Activated naive CD4-positive, alpha-beta T cell treated with anti-CD3 and anti-CD28 coated beads, Interleukin-2, amount 50 U/mL, for 24 hours (primary cell): ENCODE results near the gene ZNF385D.

ENCODE experiments used
- H3K27ac Mint-ChIP-seq: one replicate; pipeline ENCODE4 v1.8.0; 2021; ENCODE audit warnings: mild to moderate bottlenecking, mixed read lengths
- H3K27me3 Mint-ChIP-seq: one replicate; pipeline ENCODE4 v1.8.0; 2021; ENCODE audit warnings: mixed read lengths
- H3K36me3 Mint-ChIP-seq: one replicate; pipeline ENCODE4 v1.8.0; 2021; ENCODE audit warnings: mixed read lengths
- H3K4me1 Mint-ChIP-seq: one replicate; pipeline ENCODE4 v1.8.0; 2021; ENCODE audit warnings: mixed read lengths
- H3K4me3 Mint-ChIP-seq: one replicate; pipeline ENCODE4 v1.8.0; 2021; ENCODE audit warnings: mild to moderate bottlenecking, mixed read lengths
- H3K9me3 Mint-ChIP-seq: one replicate; pipeline ENCODE4 v1.8.0; 2021; ENCODE audit warnings: mixed read lengths

ZNF385D gene

DNA sequence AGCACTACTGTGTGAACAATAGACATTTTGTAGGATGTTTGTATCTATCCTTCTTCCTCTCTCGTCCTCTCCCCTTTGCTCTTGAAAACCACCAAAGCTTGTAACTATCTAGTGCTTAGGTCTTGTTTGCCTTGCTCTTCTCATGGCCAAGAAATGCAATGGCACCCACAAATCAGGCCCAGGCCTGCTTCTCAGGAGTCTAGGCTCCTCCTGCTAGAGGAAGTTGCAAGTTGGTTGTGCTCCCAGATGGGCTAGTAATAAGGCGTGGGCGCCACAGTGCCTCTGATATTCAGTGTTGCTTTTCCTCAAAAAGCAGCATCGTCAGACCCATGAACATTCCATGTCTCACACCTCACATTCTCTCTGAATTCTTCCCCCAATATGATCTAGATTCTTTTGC is 28.7 kb downstream of the ZNF385D start:
- Mint-ChIP-seq H3K4me1 (no peaks in the 10 kb centered on the region), H3K9me3 (peaks cover 6% of the 10 kb centered on the region), H3K36me3 (no peaks in the 10 kb centered on the region), H3K27me3 (no peaks in the 10 kb centered on the region), H3K4me3 (no peak overlapping the region), H3K27ac (no peak overlapping the region)

DNA sequence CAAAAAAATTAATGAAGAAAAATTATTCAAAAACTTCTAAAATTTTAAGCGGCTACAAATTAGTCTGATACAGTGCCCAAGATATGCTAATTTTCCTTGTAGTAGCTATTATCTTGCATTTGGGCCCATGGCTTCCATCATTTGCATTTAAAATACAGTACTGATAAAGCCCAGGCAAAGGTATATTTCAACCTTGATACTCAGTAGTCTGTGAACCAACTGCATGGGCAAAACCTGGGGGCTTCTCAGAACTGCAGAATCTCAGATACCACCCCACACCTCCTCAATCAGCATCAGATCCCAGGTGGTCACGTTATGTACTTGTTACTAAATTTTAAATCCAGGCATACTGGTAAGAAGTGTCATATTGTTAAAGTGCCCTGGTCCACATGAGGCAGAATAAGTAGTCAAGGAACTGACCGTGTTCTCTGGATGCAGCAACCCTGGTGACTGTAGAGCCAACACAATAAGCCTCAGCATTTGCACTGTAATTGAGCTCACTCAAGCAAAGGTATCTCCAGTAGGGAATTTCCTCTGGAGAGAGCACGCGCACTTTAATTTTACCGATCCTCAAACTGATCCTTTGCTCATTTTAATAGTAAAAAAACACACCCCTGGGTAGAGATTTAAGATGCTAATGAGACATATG is 31.9 kb downstream of the ZNF385D start:
- H3K27ac Mint-ChIP-seq = no peak overlapping the region
- H3K9me3 Mint-ChIP-seq = no peaks in the 10 kb centered on the region
- no peaks in the 10 kb centered on the region for H3K27me3 Mint-ChIP-seq
- H3K4me3 Mint-ChIP-seq = no peak overlapping the region
- no peaks in the 10 kb centered on the region for H3K36me3 Mint-ChIP-seq
- H3K4me1 Mint-ChIP-seq = no peaks in the 10 kb centered on the region

DNA sequence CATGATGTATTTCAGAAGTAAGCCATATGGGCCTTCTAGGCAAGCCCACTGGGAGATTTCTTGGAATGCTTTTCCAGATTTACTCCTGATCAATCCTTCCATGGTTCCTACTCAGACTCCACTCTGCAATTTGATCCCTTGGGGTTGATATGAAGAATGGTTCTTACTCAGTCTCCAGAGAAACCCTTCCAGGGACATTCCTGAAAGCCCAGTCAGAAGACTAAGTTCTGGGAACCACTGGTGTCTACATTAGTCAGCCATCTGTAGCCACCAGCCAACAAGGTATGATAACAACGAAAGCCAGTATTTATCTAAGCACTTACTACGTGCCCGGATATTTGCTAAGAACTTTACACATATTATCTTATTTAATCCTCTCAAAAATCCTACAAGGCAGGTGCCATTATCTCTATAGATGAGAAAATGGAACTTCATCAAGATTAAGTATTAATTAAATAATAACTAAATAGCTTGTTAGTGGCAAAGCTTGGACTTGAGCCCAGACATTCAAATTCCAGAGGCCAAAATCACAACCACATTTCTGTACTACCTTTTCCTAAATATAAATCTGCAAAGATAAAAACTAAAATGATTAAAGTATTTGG is 32.7 kb downstream of the ZNF385D start:
- Mint-ChIP-seq H3K4me1 (no peaks in the 10 kb centered on the region), H3K36me3 (no peaks in the 10 kb centered on the region), H3K27me3 (no peaks in the 10 kb centered on the region), H3K9me3 (no peaks in the 10 kb centered on the region), H3K27ac (no peak overlapping the region), H3K4me3 (no peak overlapping the region)

DNA sequence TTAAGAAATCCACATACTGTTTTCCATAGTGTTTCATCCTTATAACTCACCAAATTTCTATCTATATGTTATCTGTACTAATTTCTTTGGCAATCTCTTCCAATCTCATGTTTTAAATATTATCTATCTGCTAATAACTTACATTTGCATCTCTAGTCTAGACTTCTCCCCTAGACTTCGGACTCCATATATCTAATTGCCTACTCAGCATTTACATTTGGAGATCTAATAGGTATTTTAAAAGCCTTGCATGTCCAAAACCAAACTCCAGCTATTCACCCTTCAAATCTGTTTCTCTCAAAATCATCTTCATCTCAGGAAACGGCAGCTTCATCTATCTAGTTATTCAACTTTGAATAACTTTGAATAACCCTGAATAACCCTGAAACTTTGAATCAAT is 35.3 kb downstream of the ZNF385D start:
- Mint-ChIP-seq H3K27me3 (no peaks in the 10 kb centered on the region), H3K4me1 (no peaks in the 10 kb centered on the region), H3K36me3 (no peaks in the 10 kb centered on the region), H3K4me3 (no peak overlapping the region), H3K27ac (no peak overlapping the region), H3K9me3 (no peaks in the 10 kb centered on the region)

DNA sequence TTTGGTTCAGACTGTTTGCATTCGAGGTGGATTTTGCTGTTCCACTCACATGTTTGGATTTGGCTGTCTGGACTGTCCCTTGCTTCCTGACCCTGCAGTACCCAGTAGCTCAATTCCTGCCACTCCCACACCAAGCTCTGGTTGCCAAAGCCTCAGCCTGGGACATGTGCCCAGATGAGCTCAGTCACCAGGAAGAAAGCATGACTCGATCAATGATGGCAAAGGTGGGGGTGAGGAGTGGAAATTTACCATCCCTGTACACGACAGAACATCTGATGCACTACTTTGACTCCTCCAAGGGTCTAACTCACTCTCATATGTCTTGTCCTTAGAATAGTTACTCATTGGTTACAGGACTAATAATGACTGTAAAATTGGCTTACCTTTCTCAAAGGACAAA is 45.2 kb downstream of the ZNF385D start:
- H3K4me1 Mint-ChIP-seq = no peaks in the 10 kb centered on the region
- peaks cover 6% of the 10 kb centered on the region for H3K9me3 Mint-ChIP-seq
- no peaks in the 10 kb centered on the region for H3K27me3 Mint-ChIP-seq
- H3K27ac Mint-ChIP-seq = no peak overlapping the region
- no peaks in the 10 kb centered on the region for H3K36me3 Mint-ChIP-seq
- H3K4me3 Mint-ChIP-seq = no peak overlapping the region

DNA sequence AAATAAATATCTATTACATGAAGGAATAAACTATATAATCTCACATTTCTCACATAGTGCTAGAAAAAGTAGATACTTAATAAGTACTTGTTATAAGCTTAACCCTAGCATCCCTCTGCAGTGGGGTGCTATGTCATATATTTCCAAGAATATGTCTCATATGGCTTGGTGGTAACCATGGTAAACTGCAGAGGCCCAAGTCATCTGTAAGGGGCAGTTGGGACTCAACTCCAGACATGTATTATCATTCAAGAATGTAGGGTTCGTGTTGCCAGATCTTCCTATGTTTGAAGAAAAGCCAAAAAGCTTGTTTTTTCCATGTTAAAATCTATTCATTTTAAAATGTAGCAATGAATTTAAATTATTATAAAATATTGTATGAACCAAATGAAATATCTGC is 46.2 kb downstream of the ZNF385D start:
- H3K36me3 Mint-ChIP-seq = no peaks in the 10 kb centered on the region
- no peak overlapping the region for H3K27ac Mint-ChIP-seq
- H3K9me3 Mint-ChIP-seq = peaks cover 6% of the 10 kb centered on the region
- H3K4me3 Mint-ChIP-seq = no peak overlapping the region
- no peaks in the 10 kb centered on the region for H3K4me1 Mint-ChIP-seq
- no peaks in the 10 kb centered on the region for H3K27me3 Mint-ChIP-seq

DNA sequence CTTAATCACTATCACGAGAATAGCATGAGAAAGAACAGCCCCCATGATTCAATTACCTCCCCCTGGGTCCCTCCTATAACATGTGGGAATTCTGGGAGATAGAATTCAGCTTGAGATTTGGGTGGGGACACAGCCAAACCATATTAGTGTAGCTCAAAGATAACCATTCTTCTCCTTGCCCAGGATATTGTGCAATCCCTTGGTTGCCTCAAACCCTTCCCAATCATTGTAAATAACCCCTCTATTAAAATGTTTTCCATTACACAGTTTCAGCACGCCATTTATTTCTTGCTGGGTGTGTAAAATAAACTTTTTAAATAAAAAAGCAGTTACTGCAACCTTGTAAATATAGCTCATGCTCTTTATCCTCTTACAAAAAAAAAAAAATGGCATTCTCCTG is 47.7 kb downstream of the ZNF385D start:
- no peaks in the 10 kb centered on the region for H3K36me3 Mint-ChIP-seq

DNA sequence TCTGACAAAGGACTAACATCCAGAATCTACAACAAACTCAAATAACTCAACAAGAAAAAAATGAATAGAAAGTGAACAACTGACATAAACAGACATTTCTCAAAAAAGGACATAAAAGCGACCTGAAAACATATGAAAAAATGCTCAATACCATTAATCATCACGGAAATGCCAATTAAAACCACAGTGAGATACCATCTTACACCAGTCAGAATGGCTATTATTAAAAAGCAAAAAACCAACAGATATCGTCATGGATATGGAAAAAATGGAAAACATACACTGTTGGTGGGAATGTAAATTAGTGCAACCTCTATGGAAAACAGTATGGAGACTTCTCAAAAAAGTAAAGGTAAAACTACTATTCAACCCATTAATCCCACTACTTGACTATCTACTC is 53.3 kb downstream of the ZNF385D start:
- Mint-ChIP-seq H3K27ac (no peak overlapping the region), H3K36me3 (no peaks in the 10 kb centered on the region), H3K4me3 (no peak overlapping the region), H3K4me1 (no peaks in the 10 kb centered on the region), H3K9me3 (peaks cover 2% of the 10 kb centered on the region), H3K27me3 (no peaks in the 10 kb centered on the region)

More for the DNA sequence above, 47.7 kb downstream of the ZNF385D start:
- Mint-ChIP-seq H3K27me3 (no peaks in the 10 kb centered on the region), H3K27ac (no peak overlapping the region), H3K4me1 (no peaks in the 10 kb centered on the region), H3K4me3 (no peak overlapping the region), H3K9me3 (peaks cover 6% of the 10 kb centered on the region)

DNA sequence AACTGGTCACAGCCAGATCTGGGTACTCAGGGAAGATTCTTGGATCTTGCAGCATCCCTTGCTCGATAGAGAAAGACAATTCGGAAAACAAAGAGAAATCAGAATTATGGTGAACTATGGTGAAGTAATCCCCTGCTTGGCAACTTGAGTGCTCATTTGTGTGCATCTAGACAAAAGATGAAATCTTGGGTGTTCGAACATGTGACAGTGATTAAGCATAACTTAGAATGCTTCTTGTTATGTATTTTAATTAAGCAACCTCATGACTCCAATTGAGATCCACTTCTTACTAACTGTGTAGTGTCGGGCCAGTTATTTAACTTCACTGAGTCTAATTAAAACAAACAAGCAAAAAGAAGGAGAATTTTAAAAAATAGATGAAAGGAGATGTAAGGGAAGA is 56.5 kb downstream of the ZNF385D start:
- H3K36me3 Mint-ChIP-seq = no peaks in the 10 kb centered on the region
- no peaks in the 10 kb centered on the region for H3K9me3 Mint-ChIP-seq
- H3K4me3 Mint-ChIP-seq = no peak overlapping the region
- no peaks in the 10 kb centered on the region for H3K27me3 Mint-ChIP-seq
- no peaks in the 10 kb centered on the region for H3K4me1 Mint-ChIP-seq
- H3K27ac Mint-ChIP-seq = no peak overlapping the region

DNA sequence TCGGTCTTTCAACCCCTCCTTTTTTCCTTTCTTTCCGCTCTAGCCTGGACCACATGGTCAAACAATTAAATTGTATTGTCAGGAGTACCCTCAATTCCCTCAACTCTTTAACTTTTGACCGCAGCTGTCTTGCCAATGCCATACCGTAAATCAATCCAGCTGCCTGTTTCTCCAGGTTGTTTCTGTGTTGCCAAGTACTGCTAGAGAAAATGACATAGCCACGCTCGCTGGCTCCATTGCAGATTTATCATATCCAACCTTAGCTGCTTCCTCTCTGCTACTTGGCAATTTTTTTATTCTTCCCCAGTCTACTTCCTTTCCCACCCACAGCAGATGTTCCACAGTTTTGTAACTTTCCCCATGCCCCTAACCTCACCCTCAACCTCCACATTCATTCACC is 60.0 kb downstream of the ZNF385D start:
- H3K27ac Mint-ChIP-seq = no peak overlapping the region
- no peak overlapping the region for H3K4me3 Mint-ChIP-seq
- no peaks in the 10 kb centered on the region for H3K9me3 Mint-ChIP-seq
- no peaks in the 10 kb centered on the region for H3K27me3 Mint-ChIP-seq
- no peaks in the 10 kb centered on the region for H3K4me1 Mint-ChIP-seq
- H3K36me3 Mint-ChIP-seq = no peaks in the 10 kb centered on the region

DNA sequence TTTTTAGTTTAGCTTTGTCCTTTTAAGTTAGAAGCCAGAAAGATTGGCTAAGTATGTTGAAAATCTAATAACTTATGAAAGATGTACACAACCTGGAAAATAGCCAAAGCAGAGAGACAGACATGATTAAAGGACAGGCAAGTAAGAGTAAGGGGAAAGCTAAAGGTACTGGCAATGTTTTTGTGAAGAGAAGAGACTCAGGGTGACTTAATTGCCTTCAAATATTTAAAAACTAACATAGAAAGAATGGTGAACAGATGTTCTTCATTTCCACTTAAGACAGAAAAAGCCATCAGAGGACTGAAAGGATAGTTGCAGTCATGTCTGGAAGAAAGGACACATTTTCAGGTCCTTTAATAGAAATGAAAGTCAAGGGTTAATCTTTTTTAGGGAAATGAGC is 68.8 kb downstream of the ZNF385D start:
- Mint-ChIP-seq H3K9me3 (no peaks in the 10 kb centered on the region), H3K4me1 (no peaks in the 10 kb centered on the region), H3K27me3 (no peaks in the 10 kb centered on the region), H3K27ac (no peak overlapping the region), H3K4me3 (no peak overlapping the region), H3K36me3 (no peaks in the 10 kb centered on the region)

DNA sequence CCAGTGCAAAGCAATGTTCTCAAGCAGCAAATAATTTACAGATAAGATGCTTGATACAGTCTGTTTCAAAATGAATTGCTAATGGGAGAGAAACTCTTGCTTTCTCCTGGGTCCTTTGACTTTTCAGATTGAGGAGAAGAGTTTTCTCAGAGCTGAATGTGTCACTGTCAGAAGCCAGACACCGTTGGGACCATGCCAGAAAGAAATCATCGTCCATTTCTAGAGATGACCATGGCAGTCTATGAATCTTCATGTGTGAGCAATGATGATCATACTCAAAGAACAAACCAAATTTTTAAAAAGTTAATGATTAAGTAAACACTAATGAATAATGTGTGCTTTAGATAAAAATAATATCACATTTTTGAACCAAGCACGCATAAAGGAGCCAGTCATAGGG is 77.6 kb downstream of the ZNF385D start:
- Mint-ChIP-seq H3K27me3 (no peaks in the 10 kb centered on the region), H3K4me3 (no peak overlapping the region), H3K9me3 (no peaks in the 10 kb centered on the region), H3K36me3 (no peaks in the 10 kb centered on the region), H3K4me1 (no peaks in the 10 kb centered on the region), H3K27ac (no peak overlapping the region)

DNA sequence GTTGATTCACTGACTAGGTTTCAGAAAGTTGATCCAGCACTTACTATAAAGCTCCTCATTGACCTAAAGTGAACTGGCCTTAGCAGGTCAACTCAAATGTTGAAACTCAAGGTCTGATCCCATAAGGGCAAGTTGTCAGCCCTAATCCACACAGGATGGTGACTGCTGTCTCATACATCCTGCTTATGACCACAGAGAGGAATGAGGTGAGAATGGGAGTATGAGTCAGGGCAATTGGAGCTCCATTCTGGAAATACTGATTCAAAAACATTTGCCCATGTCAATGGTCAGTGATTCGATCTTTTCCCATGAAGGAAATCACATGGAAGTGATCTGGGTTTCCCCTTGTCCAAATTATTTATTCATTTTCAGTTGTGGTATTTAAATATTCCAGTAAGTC is 78.7 kb downstream of the ZNF385D start:
- H3K27me3 Mint-ChIP-seq = no peaks in the 10 kb centered on the region
- H3K4me1 Mint-ChIP-seq = no peaks in the 10 kb centered on the region
- no peaks in the 10 kb centered on the region for H3K9me3 Mint-ChIP-seq
- no peak overlapping the region for H3K27ac Mint-ChIP-seq
- H3K4me3 Mint-ChIP-seq = no peak overlapping the region
- H3K36me3 Mint-ChIP-seq = no peaks in the 10 kb centered on the region

DNA sequence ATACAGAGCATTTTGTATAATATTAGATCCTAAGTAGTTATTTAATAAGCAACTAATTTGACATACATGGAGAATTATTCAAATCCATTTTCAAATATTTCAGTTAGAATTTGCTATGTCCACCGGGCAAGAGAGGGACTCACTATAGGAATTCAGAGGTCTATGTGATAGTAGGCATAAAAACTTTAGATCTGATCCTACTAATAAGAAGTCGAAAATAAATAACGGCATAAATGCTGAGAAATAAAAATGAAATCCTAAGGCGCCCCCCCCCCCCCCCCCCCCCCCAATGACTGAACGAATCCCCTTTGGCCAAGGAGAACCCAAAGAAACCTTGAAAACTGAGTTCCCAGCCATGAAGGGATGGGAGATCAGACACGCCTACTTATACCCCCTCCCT is 80.6 kb downstream of the ZNF385D start:
- Mint-ChIP-seq H3K9me3 (no peaks in the 10 kb centered on the region), H3K4me3 (no peak overlapping the region), H3K27me3 (no peaks in the 10 kb centered on the region), H3K4me1 (no peaks in the 10 kb centered on the region), H3K27ac (no peak overlapping the region), H3K36me3 (no peaks in the 10 kb centered on the region)

DNA sequence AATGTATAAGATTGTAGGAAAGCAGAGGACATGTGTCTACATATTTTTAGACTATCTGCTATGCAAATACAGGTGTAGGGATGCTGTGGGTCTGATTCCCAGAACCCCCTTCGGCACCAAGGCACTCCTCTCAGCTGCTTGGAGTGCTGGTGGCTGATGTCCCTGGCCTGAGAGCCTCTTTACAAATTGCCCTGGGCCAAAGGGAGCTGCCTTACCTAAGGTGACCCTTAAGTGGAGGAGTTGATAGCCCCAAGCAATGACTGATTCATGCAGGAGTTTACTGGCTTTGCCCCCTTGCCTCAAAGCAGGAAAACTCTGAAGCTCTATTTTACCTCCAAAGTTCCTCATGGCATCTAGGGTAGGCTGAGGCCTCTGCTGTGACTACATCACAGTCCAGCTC is 83.0 kb downstream of the ZNF385D start:
- no peak overlapping the region for H3K4me3 Mint-ChIP-seq

DNA sequence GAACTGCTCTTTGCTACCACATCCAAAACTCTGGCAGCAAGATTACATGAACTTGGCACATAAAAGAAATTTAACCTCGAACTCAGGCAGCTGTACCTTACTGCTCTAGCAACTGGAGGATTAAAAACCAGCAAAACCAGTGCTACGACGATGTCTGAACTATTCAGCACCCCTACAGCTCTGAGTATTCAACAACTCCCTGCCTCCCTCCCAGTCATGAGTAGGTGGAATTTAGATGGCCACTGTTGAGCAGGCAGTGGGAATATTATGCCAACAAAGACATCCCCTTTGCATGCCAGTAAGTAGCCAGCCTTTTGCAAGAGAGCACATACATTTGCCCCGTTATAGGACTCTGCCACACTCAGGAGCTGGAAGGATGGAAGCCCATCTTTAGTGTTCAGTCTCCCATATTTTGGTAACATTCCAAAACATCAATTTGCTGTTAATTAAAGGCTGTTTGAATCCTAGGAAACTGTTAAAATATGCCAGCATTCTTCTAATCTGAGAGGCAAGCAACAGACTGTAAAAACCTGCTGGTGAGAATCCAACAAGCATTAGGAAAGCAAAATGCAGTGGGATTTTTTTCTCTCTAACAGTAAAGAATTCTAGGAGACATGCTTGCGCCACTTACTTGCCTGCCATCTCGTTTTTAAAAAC is 85.4 kb downstream of the ZNF385D start:
- no peaks in the 10 kb centered on the region for H3K27me3 Mint-ChIP-seq
- no peak overlapping the region for H3K4me3 Mint-ChIP-seq
- no peaks in the 10 kb centered on the region for H3K4me1 Mint-ChIP-seq
- no peak overlapping the region for H3K27ac Mint-ChIP-seq
- H3K9me3 Mint-ChIP-seq = peaks cover 9% of the 10 kb centered on the region
- H3K36me3 Mint-ChIP-seq = no peaks in the 10 kb centered on the region

More for the DNA sequence above, 83.0 kb downstream of the ZNF385D start:
- Mint-ChIP-seq H3K27ac (no peak overlapping the region), H3K27me3 (no peaks in the 10 kb centered on the region), H3K9me3 (peaks cover 5% of the 10 kb centered on the region), H3K36me3 (no peaks in the 10 kb centered on the region), H3K4me1 (no peaks in the 10 kb centered on the region)
